Endothelial cell of umbilical vein (primary cell): ENCODE data around the gene PCDHGB4. TPM values are rescaled to one million over a fixed set of nuclear protein-coding genes. Genes with fewer than 3 reads are reported as not detected.

Experiments used
- BruUV-seq: library from RNA; stranded (reverse); fragments of 400-500 nt; replicated peaks from 2 replicates; lab custom pipeline; 2021; lab: Mats Ljungman, UMichigan
- CTCF ChIA-PET: fragments of 300-600, 350-600 bp; sonication (Branson Sonifier 250); formaldehyde crosslinking; loops from one replicate; lab custom pipeline; 2021; ENCODE audit warnings: antibody characterized with exemption, inconsistent platforms; lab: Charles Lee
- POLR2A ChIA-PET: fragments of 300-600, 350-600 bp; sonication (Branson Sonifier 250); formaldehyde crosslinking; loops from one replicate; lab custom pipeline; 2021; ENCODE audit warnings: antibody characterized with exemption, inconsistent platforms; lab: Charles Lee
- DNase-seq: peaks from one replicate; pipeline ENCODE4 v3.0.0-alpha.2; 2011; ENCODE audit warnings: low read depth, low spot score
- FAIRE-seq: peaks from 2 replicates; lab custom pipeline; 2011; peaks lifted over from hg19 to GRCh38; lab: Jason Lieb, UNC
- H2AFZ ChIP-seq: 2 replicates; pipeline ENCODE4 v1.6.0; 2012; ENCODE audit warnings: low read depth, low read length, control low read depth, inconsistent platforms
- H3K27ac ChIP-seq: 2 replicates; pipeline ENCODE4 v1.5.1; 2011; ENCODE audit warnings: low read depth, mild to moderate bottlenecking, control low read depth, low read length, moderate library complexity; ENCODE audit not compliant: insufficient read depth
- H3K27me3 ChIP-seq, 2 experiments: 2 replicates each; pipeline versions ENCODE4 v1.6.0 to v1.6.1; 2011; ENCODE audit warnings: low read length in 2 of 2, mixed read lengths in 1 of 2; ENCODE audit not compliant: control insufficient read depth in 2 of 2, insufficient read depth in 2 of 2
- H3K36me3 ChIP-seq, 2 experiments: 2 replicates in 1 of 2; 3 replicates in 1 of 2; pipeline ENCODE4 v1.5.1; 2011; ENCODE audit warnings: low read length in 2 of 2, mild to moderate bottlenecking in 1 of 2, moderate library complexity in 1 of 2; ENCODE audit not compliant: control insufficient read depth in 2 of 2, insufficient read depth in 2 of 2; ENCODE audit errors: extremely low read depth in 1 of 2
- H3K4me1 ChIP-seq: 3 replicates; pipeline ENCODE4 v1.5.1; 2011; ENCODE audit warnings: mild to moderate bottlenecking, low read length; ENCODE audit not compliant: control insufficient read depth, insufficient read depth; ENCODE audit errors: extremely low read depth
- H3K4me2 ChIP-seq: 2 replicates; pipeline ENCODE4 v1.6.1; 2011; ENCODE audit warnings: low read length, control low read depth, mixed read lengths; ENCODE audit not compliant: insufficient read depth
- H3K4me3 ChIP-seq, 3 experiments: fragments of 200-600 bp in 1 of 3; sonication (generic), shearing (Covaris generic) in 1 of 3; replicated peaks in 1 of 3; 2 replicates each; pipeline ENCODE4 v1.5.1; 2011 to 2016; ENCODE audit warnings: control low read depth in 3 of 3, low read length in 3 of 3, mild to moderate bottlenecking in 2 of 3, inconsistent platforms in 1 of 3, low read depth in 1 of 3, moderate library complexity in 1 of 3; ENCODE audit not compliant: insufficient read depth in 1 of 3
- H3K79me2 ChIP-seq: 2 replicates; pipeline ENCODE4 v1.6.0; 2012; ENCODE audit warnings: low read length, inconsistent platforms; ENCODE audit not compliant: control insufficient read depth, insufficient read depth
- H3K9ac ChIP-seq: replicated peaks from 2 replicates; pipeline ENCODE3; 2011; ENCODE audit warnings: low read length, control low read depth; ENCODE audit not compliant: insufficient read depth; ENCODE audit errors: extremely low read depth
- H3K9me1 ChIP-seq: replicated peaks from 3 replicates; pipeline ENCODE4 v1.6.0; 2011; ENCODE audit warnings: mild to moderate bottlenecking, low read length; ENCODE audit not compliant: control insufficient read depth, insufficient read depth; ENCODE audit errors: extremely low read depth
- H3K9me3 ChIP-seq: replicated peaks from 2 replicates; pipeline ENCODE4 v1.5.1; 2012; ENCODE audit warnings: low read length, inconsistent platforms; ENCODE audit not compliant: control insufficient read depth, insufficient read depth
- H4K20me1 ChIP-seq: replicated peaks from 2 replicates; pipeline ENCODE3; 2011; ENCODE audit warnings: mild to moderate bottlenecking, low read length; ENCODE audit not compliant: control insufficient read depth, insufficient read depth; ENCODE audit errors: extremely low read depth
- CTCF ChIP-seq, 2 donors: IDR thresholded peaks; 1 replicate in 1 of 2; 2 replicates in 1 of 2; pipeline ENCODE4 v1.5.1; 2011; ENCODE audit warnings: low read length in 2 of 2, mild to moderate bottlenecking in 2 of 2, moderate library complexity in 2 of 2, control low read depth in 1 of 2, inconsistent platforms in 1 of 2, low read depth in 1 of 2; ENCODE audit not compliant: insufficient read depth in 1 of 2; ENCODE audit errors: extremely low read depth in 1 of 2
- EZH2 ChIP-seq: IDR thresholded peaks from 2 replicates; pipeline ENCODE4 v1.6.1; 2012; ENCODE audit warnings: borderline replicate concordance, low read depth, mild to moderate bottlenecking, moderate library complexity, low read length, inconsistent platforms; ENCODE audit not compliant: severe bottlenecking
- FOS ChIP-seq: IDR thresholded peaks from 2 replicates; pipeline ENCODE4 v1.6.1; 2011; ENCODE audit warnings: mild to moderate bottlenecking, low read length, moderate library complexity, borderline replicate concordance; ENCODE audit not compliant: insufficient read depth
- GATA2 ChIP-seq: IDR thresholded peaks from 2 replicates; pipeline ENCODE4 v1.7.0; 2011; ENCODE audit warnings: low read depth, mild to moderate bottlenecking, moderate library complexity, mixed read lengths, low read length; ENCODE audit not compliant: insufficient read length, insufficient read depth
- JUN ChIP-seq: IDR thresholded peaks from 2 replicates; pipeline ENCODE4 v1.6.1; 2011; ENCODE audit warnings: borderline replicate concordance, low read depth; ENCODE audit not compliant: insufficient read length, insufficient read depth
- MAX ChIP-seq: IDR thresholded peaks from 2 replicates; pipeline ENCODE4 v1.6.1; 2011; ENCODE audit not compliant: insufficient read depth, insufficient read length
- MYC ChIP-seq: IDR thresholded peaks from one replicate; pipeline ENCODE4 v1.6.1; 2011; ENCODE audit warnings: mild to moderate bottlenecking, low read depth, low read length
- POLR2A ChIP-seq: IDR thresholded peaks from 2 replicates; pipeline ENCODE4 v1.6.1; 2012; ENCODE audit warnings: low read depth, mild to moderate bottlenecking, control low read depth, low read length
- POLR2AphosphoS5 ChIP-seq: IDR thresholded peaks from 2 replicates; pipeline ENCODE4 v1.6.1; 2012; ENCODE audit warnings: low read depth, mild to moderate bottlenecking, control low read depth, low read length, moderate library complexity; ENCODE audit not compliant: insufficient read depth
- dilution Hi-C: fragments of 300-500 bp; cut with MboI; formaldehyde crosslinking; loops from one replicate; pipeline ENCODE4 v1.15.0; 2019; ENCODE audit warnings: low sequenced_read_pairs; ENCODE audit not compliant: extremely low pct_ligation_motif_present
- intact Hi-C: fragments of 100-400 bp; cut with micrococcal nuclease; formaldehyde crosslinking; loops from one replicate; pipeline ENCODE4 v1.10.0; 2022
- polyA plus RNA-seq, 4 experiments: library from polyadenylated mRNA; depleted of rRNA in 3 of 4; stranded (reverse) in 3 of 4; unstranded in 1 of 4; fragments of >200 nt; gene quantifications; 2 replicates each; pipeline versions ENCODE4 v1.2.1 to v1.2.3, GENCODE V29; 2011 to 2012; ENCODE audit warnings: missing spikeins in 1 of 4
- total RNA-seq: library from RNA; stranded (reverse); gene quantifications from 2 replicates; pipeline ENCODE4 v1.2.3, GENCODE V29; 2021

Gene PCDHGB4
- total and polyA plus RNA-seq, 2 donors (not counting 3 experiments of a cell fraction or from before 2014, with no cell fraction given), result 6.5 to 6.9 TPM

- H3K27me3 ChIP-seq, result peaks cover 30 to 77% of the 10 kb centered on the region in 2 experiments
- no peak within 1 kb of the TSS for H3K27ac ChIP-seq
- H3K9me3 ChIP-seq, result no peaks in the 10 kb centered on the region
- peak; percentile 49 for DNase-seq
- H3K36me3 ChIP-seq, result no peaks in the 10 kb centered on the region
- TF ChIP-seq MAX, result no peak
- TF ChIP-seq CTCF (IDR thresholded peaks at IDR 0.05; ENCODE audit: extremely low read depth in 1 of 2, insufficient read depth in 1 of 2, low read depth in 1 of 2, low read length in 2 of 2), result peak; percentile 40 to 48
- H4K20me1 ChIP-seq, result no peaks in the 10 kb centered on the region
- H3K9ac ChIP-seq, result no peak within 1 kb of the TSS
- H3K4me1 ChIP-seq, result no peaks in the 10 kb centered on the region
- CTCF ChIA-PET, result interaction anchor here (0.6 to 3.2 kb wide), 21 partner anchors 9 to 194 kb away, joined by 3 to 41 read pairs (median 4); partner anchors contain the start of genes PCDHB14, PCDHGA10, PCDHGA11 and PCDHGA12
- H3K4me3 ChIP-seq, result peak within 1 kb of the TSS in 2 of 3 experiments; percentile 31 to 41
- H3K4me2 ChIP-seq, result peak within 1 kb of the TSS; percentile 52
- FAIRE-seq, result peak; percentile 74
- H3K79me2 ChIP-seq, result no peaks in the 10 kb centered on the region
- no peaks in the 10 kb centered on the region for H3K9me1 ChIP-seq
- peak within 1 kb of the TSS; percentile 62 for H2AFZ ChIP-seq
- dilution Hi-C loops (no loop called here), intact Hi-C loops (loop anchor here (1.0 to 5.0 kb wide), 2 partner anchors 49 to 187 kb away; partner anchors contain the start of gene PCDHGA11)
- POLR2A ChIA-PET, result no interaction called here
- BruUV-seq, result TSS peak; percentile 20
Observed at GRCh38 chr5:141373673-141374317, 13.7 kb upstream of the PCDHGB4 start, which contains the start of gene PCDHGA6. Gene PCDHGA6, plus strand, starts transcription at chr5:141373891. Its CDS starts 193 bp downstream, at chr5:141374084.

- POLR2A ChIA-PET, result no interaction called here
- DNase-seq (no peak), FAIRE-seq (no peak)
- Histone ChIP-seq H3K4me2 (no peak overlapping the region), H3K79me2 (no peaks in the 10 kb centered on the region), H3K9me3 (no peaks in the 10 kb centered on the region), H4K20me1 (no peaks in the 10 kb centered on the region), H3K9ac (no peak overlapping the region), H3K4me1 (no peaks in the 10 kb centered on the region), H3K27me3 (peaks cover 32 to 72% of the 10 kb centered on the region in 2 experiments), H3K27ac (no peak overlapping the region), H3K9me1 (no peaks in the 10 kb centered on the region), H3K4me3 (no peak overlapping the region), H2AFZ (no peak overlapping the region), H3K36me3 (no peaks in the 10 kb centered on the region)
- TF ChIP-seq CTCF (IDR thresholded peaks at IDR 0.05; ENCODE audit: extremely low read depth in 1 of 2, insufficient read depth in 1 of 2, low read depth in 1 of 2, low read length in 2 of 2) (no peak), MYC (no peak), EZH2 (no peak), FOS (no peak), JUN (no peak), POLR2AphosphoS5 (no peak), MAX (no peak), POLR2A (no peak), GATA2 (no peak)
- CTCF ChIA-PET, result interaction anchor here (0.9 to 3.2 kb wide), 17 partner anchors 8 to 193 kb away, joined by 3 to 41 read pairs (median 4); partner anchors contain the start of genes PCDHB14, PCDHGA10, PCDHGA12 and PCDHGA3
- dilution Hi-C loops (no loop called here), intact Hi-C loops (loop anchor here (5.0 kb wide), 1 partner anchor 48 kb away; the partner anchor contains the start of gene PCDHGA11)
- no TSS peak for BruUV-seq
Observed at GRCh38 chr5:141374627-141375026, 12.9 kb upstream of the PCDHGB4 start.
